Suprapubic skin (tissue), 4 donors: ENCODE measurements around the gene RTN4R.

Experiments
- EP300 ChIP-seq: sonication (generic); formaldehyde crosslinking; IDR thresholded peaks from one replicate; pipeline ENCODE4 v1.6.1; 2017; ENCODE audit warnings: antibody characterized with exemption
- POLR2A ChIP-seq, 2 donors: fragments of 450-650 bp; IDR thresholded peaks; one replicate each; pipeline ENCODE4 v1.6.1; 2017; ENCODE audit warnings: antibody characterized with exemption in 2 of 2, mild to moderate bottlenecking in 2 of 2, moderate library complexity in 2 of 2
- POLR2AphosphoS5 ChIP-seq, 3 donors: sonication (generic); formaldehyde crosslinking; IDR thresholded peaks; one replicate each; pipeline ENCODE4 v1.6.1; 2017; ENCODE audit warnings: antibody characterized with exemption in 3 of 3
- TF ChIP-seq, protein P1 (sequence below), 2 donors: fragments of 200-600 bp in 1 of 2; fragments of 450-650 bp in 1 of 2; sonication (generic) in 1 of 2; IDR thresholded peaks; one replicate each; pipeline ENCODE4 v1.5.1; 2016 to 2019; ENCODE audit warnings: antibody characterized with exemption in 2 of 2, mild to moderate bottlenecking in 1 of 2, moderate library complexity in 1 of 2

DNA sequence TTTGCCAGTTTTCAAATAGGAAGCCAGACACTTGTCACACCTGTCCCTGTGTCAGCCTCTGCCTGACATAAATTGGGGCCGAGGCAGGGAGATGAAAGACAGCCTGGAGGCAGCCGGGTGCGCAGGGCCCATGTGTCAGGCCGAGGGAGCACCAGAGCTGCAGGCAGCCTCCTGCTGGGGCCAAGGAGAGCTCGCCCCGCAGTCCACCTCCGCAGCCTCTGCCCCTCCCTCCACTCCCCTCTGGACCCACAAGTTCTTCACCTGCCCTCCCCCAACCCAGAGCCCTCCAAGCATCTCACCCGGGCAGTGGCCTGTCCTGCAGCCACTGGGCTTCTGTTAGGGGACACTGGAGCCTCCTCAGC, 8.8 kb downstream of the RTN4R start:
- TF ChIP-seq POLR2AphosphoS5 (IDR thresholded peaks at IDR 0.05): no peak
- TF ChIP-seq, protein P1, sequence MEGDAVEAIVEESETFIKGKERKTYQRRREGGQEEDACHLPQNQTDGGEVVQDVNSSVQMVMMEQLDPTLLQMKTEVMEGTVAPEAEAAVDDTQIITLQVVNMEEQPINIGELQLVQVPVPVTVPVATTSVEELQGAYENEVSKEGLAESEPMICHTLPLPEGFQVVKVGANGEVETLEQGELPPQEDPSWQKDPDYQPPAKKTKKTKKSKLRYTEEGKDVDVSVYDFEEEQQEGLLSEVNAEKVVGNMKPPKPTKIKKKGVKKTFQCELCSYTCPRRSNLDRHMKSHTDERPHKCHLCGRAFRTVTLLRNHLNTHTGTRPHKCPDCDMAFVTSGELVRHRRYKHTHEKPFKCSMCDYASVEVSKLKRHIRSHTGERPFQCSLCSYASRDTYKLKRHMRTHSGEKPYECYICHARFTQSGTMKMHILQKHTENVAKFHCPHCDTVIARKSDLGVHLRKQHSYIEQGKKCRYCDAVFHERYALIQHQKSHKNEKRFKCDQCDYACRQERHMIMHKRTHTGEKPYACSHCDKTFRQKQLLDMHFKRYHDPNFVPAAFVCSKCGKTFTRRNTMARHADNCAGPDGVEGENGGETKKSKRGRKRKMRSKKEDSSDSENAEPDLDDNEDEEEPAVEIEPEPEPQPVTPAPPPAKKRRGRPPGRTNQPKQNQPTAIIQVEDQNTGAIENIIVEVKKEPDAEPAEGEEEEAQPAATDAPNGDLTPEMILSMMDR (IDR thresholded peaks at IDR 0.05): no peak
- TF ChIP-seq POLR2A (IDR thresholded peaks at IDR 0.05): no peak
- no peak for TF ChIP-seq EP300
